GM18507 (cell line): ENCODE measurements around the gene ARHGAP21.

ENCODE experiments used
- DNase-seq: peaks from one replicate; pipeline ENCODE4 v3.0.0; 2011; ENCODE audit warnings: low read depth; ENCODE audit not compliant: insufficient read length; ENCODE audit errors: extremely low spot score
- FAIRE-seq: peaks from 2 replicates; lab custom pipeline; 2011; peaks lifted over from hg19 to GRCh38; lab: Jason Lieb, UNC

ARHGAP21 gene

DNA sequence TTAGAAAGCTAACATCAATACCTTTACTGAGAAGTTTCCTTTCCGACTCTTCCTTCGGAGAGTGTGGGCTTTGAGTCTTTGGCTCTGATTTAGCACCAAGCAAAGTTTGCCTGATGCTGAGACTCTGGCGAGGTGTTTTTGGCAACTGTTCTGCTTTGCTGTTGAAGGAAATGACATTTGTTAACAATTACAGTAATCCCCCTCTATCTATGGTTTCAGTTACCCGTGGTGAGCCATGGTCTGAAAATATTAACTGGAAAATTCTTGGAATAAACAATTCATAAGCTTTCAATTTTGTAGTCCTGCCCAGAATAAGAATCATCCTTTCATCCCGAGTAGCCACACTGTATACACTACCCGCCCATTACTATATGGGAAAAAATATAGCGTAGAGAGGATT, 126.3 kb downstream of the ARHGAP21 start:
- no peak for FAIRE-seq
- DNase-seq: no peak

DNA sequence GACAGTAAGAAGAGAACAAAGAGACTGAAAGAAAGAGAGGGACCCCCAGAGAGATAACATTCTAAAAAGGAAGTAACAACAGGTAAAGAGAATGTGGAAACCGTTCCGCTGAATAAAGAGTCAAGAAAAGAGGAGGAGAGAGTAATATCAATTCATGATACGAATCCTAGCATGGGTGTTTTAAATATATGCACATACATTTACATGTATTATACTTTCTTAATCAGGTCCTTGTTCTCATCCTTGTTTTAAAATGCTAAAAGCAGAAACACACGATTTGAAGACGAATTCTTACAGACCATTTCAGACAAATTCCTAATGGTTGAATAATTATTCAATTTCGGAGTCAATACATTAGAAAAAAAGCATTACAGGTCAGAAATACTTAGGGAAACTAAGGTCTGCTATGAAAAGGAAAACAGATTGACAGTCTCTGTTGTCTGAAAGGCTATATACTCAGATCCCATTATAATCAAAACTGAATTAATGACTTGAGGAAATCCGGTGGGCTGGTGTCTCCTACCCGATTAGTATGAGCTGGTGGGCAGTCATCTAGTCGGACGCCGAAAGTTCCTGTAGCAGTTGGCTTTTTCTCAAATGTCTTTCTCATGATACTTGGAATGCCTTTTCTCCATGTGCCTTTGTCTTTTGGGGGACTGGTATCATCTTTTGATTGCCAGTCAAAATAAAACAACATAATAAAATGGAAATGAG, 127.3 kb downstream of the ARHGAP21 start:
- DNase-seq (no peak), FAIRE-seq (no peak)

DNA sequence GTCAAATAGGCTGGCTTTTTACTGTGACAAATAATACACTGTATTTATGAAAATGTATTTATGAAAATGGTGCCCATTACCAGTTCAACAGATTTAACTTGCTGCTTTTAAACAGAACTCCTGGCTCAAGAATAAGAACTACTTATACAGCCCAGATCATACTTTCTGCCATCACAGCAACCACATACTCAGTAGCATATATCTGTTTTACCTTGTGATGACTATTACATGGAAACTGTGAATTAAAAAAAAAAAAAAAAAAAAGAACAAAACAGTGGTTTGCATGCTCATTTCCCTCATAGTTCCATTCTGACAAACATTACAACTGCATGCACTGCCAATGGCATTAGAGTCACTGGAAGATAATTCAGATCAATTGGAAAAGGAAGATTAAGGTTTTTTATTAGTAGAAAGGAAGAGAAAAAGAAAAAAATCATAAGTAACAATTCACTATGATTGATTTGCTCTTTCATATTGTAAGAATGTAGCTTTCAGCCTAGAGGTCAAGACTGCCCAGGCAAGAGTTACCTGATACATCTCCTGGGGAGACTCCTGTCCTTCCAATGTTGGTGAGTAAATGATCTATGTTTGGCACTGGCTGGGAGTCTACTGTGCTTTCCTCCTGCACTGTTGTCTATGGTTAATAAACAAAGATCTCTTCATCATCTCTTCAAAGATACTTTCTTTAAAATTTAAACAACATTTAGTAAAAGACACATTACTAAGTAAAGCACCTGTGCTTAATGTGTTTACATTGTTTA, 132.8 kb downstream of the ARHGAP21 start:
- no peak for FAIRE-seq
- DNase-seq: no peak

DNA sequence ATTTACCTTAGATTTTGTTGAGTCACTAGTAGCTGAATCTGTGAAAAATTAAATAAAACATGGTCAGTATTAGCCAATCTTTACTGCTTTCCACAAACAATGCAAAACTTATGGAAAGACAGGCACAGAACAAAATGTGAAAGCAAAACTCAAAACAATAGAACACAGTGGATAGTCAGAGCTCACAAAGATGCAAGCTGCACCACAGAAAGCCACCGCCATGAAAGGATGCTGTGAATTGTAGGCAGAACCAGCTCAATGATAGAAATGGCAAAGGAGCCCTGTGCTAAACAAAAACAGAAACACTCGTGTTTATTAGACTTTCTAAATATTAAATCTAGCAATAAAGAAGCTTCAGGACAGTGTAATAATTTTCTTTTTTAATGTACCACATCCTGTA, 134.4 kb downstream of the ARHGAP21 start:
- DNase-seq (no peak), FAIRE-seq (no peak)

DNA sequence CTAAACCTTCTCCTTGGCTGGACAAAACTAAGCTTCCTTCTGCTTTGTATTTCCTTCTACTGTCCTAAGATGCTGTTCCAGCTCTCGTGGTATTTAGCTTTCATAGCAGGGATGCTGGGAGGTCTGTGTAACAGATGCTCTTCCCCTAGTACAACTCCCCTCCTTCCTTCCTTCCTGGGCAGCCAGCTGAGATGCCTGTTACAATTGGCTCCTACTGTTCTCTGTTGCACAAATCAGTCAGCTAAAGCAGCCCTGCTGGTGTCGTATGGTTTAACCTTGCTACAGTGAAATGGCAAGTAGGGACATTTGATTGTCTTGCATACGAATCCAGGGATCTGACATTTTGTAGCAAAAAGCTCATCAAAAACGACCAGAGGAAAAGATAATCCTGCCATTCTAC, 143.8 kb downstream of the ARHGAP21 start:
- DNase-seq: no peak
- no peak for FAIRE-seq

DNA sequence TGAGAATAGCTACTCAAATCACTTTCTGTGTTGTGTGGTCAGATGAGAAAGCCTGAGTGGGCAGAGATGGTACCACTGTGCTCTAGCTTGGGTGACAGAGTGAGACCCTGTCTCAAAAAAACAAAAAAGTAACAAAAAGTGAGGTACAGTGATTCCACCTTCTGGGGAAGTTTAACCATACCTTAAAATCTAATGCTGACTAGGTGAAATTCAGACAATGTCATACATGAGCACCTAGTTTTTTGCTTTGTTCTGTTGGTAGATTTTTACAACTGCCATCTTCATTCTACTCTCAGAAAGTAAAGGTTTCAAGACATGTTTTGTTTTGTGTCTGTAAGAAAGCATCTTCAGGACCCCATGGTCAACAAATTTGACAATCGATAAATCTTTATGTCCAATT, 144.2 kb downstream of the ARHGAP21 start:
- no peak for DNase-seq
- FAIRE-seq: no peak

DNA sequence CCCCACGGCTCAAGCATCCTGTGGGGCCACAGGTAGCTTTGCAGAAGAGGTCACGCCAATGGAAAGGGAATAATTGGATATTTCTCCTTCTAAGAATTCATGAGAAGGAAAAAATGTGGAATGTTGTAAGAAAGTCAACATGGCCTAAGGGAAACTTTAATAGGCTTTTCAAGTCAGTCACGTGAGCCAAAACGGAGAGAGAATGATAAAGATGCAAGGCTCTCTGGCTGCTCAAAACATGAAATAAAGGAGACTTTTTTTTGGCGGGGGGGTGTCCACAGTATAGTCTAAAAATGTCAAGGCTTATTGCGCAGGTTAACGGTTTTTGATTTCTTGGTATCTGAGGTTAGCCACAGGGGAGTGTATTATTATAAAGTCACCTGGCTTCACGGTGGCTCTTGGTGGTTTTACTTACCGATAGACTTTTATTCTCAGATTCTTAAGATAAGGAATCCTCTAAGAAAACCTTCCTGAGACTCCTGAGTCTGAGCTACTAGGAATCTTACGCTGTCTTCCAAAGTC, 148.1 kb downstream of the ARHGAP21 start:
- FAIRE-seq: no peak
- no peak for DNase-seq

DNA sequence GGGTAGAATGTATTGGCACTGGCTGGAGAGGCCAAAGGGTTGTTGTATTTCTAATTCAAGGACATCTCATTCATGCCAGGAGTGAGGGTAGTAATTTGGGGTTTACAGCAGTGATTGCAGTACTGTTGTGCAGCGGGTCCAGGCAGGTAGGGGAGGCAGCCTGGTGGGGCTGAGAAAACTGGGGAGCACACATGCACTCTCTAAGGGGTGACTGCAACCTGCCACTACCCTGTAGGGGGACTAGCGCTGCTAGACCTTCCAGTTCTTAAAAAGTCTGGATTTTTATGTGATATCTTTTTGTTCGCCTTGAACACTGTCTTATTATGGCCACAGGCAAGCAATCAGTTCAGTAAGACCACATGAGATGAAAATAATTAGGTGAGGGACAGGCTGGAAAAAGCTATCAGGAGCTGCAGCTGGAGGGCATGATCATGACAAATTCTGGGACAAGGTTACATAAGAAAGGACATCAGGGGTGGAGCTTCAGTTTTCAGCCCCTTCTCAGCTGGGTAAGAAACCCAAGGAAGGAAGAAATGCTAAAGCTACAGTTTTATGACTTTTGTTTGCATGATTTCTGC, 149.0 kb downstream of the ARHGAP21 start:
- DNase-seq (no peak), FAIRE-seq (no peak)

DNA sequence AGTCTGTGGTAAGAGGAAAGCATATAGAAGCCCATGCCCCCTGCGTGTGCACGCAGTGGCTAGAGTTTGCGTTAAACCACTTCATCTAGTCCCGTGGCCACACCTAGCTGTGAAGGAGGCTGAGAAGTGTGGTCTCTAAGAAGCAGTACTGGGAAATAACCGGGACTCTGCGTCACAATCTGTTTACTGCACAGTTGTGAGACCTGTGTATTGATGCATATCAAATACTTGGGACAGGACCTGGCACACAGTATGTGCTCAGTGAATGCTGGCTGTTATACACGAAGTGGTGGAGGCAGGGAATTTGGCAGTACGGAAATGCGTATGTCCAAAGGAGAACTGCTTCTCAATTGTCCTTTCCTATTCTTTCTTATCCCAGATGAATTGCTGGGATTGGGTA, 149.5 kb downstream of the ARHGAP21 start:
- FAIRE-seq: no peak
- no peak for DNase-seq

DNA sequence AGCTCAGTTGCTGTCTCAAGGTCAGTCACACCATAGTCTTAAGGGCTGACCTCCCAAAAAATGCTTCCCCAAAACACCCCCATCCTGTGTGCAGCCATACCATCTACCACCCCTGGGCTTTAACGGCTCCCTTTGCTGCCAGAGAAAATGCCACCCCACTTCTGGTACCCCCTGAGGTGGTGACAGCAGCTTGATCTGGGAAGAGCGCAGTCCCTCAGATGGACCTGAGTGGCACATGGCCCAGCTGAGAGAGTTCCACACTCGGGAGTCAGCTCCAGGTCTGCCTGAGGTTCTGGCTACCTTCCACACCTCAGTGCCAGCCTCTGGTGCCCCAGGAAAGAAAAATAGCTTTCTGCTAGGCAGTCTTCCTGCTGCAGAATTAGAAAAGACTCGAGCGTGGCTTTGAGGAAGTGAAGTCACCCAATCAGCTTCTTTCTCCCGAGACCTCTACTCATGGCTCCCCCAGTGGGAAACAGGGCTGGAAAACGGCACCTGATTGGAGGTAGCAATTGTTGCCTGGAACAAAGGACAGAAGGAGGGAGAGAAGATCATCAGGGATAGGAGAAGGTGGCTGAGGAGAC, 151.7 kb downstream of the ARHGAP21 start:
- no peak for FAIRE-seq
- DNase-seq: no peak

DNA sequence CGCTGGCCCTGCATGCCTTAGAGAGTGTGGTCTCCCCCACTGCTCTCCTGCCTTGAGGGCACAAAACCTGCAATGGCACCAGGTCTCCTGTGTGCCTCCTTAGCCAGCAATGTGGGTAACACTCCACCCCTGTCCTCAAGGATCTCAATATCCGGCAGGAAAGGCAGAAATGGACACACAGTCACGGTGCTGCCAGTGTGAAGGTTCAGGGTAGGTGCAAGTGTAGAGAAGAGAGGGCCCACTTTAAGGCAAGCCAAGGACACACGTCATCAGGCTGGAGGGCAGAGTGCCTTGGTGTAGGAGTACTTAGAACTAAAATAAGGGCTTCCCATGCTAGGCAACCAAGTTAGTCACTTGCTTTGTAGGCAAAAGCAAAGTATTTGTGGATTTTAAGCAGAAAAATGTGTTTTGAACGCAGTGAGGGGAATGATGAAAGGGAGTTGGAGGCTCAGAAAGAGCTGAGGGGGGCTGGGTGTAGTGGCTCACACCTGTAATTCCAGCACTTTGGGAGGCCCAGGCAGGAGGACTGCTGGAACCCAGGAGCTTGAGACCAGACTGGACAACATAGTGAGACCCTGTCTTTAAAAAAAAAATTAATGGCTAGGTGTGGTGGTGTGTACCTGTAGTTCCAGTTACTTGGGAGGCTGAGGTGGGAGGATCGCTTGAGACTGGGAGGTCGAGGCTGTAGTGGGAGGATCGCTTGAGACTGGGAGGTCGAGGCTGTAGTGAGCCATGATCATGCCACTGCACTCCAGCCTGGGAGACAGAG, 152.8 kb downstream of the ARHGAP21 start:
- DNase-seq (no peak), FAIRE-seq (no peak)

DNA sequence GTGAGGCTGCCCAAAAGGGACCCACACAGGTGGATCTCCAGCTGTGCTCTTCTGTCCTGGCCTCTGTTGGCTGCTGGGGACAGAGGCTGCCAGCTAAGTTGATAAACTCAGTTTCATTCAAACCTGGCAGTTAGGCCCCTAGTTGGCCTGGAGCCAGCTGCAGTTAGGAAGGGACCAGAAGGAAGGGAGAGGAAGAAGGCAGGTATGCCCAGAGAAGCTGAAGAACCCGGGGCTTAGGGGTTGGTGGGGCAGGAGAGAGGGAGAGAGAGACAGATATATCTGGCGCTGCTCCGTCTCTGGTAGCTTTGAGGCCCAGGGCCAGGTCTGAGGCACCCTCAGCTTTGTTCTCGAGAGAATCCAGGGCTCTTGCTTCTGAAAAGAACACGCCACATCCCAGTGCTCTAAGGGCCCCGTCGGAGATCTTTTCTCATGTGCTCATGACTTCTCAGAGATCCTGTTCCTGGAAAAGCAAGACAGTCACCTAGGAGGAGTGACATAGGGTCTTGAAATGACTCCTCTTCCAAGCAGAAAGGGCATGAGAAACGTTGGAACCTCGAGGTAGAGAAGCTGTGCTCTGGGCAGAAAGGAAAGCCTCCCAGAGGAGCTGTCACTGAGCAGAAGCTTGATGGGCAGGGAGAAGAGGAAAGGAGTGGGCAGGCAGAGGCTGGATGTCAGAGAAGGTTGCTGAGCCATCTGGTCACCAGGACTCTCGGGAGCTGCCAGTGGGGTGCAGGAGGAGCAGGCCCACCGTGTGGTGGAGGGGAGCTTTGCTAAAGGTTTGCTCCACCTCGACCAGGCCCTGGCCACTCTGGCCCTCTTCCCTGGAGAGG, 153.6 kb downstream of the ARHGAP21 start:
- FAIRE-seq: no peak
- no peak for DNase-seq

DNA sequence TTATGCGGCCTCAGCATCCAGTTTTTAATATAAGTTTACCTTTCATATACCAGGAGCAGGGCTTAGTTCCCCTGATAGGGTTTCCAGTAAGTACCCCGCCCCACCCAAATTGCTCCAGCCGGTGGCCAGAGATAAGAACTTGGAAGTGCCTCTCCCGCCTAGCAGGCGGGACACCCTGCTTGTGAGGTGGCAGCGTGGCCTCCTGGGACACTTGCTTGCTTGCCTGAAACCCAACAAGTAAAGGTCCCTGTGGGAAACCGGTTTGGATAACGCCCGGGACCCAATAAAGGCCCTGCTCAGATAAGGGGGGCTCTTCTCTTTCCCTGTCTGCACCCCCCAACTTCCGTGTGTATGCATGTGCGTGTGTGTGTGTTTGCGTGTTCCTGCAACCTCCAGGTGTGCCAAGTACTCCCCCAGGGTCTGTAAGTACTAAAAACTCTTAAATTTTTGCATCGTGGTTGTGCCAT, 154.3 kb downstream of the ARHGAP21 start:
- DNase-seq (no peak), FAIRE-seq (no peak)

DNA sequence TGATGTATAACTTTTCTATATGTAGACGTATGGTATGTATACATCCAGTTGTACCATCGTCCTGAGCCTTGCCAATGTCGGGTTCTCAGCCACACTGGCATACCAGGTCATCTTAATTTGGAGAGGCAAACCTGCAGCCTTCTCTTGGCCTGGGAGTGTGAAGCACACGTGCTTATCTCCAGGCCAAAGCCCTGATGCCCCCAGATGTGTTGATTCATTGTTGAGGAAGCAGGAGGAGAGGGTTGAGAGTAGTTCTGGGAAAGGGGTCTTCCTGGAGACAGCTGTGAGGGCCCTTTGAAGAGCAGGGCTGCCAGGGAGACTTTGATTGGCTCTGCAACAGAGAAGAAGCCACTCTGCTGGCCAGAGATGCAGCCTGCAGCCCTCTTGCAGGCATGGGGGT, 155.6 kb downstream of the ARHGAP21 start:
- FAIRE-seq (no peak), DNase-seq (no peak)

DNA sequence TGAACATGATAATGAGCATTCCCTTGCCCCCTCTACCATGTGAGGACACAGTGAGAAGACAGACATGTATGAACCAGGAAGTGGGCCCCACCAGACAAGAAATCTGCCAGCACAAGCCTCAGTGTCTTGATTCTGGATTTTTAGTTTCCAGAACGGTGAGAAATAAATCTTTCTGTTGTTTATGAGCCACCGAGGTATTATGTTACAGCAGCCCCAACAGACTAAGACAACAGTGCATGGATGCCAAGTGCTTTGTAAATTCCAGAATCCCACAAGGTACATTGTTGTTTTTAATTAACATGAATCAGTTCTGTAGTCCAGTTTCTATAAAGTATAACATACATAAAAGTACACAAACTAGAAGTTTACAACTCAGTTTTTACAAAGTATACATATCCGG, 162.2 kb downstream of the ARHGAP21 start:
- FAIRE-seq (no peak), DNase-seq (no peak)

DNA sequence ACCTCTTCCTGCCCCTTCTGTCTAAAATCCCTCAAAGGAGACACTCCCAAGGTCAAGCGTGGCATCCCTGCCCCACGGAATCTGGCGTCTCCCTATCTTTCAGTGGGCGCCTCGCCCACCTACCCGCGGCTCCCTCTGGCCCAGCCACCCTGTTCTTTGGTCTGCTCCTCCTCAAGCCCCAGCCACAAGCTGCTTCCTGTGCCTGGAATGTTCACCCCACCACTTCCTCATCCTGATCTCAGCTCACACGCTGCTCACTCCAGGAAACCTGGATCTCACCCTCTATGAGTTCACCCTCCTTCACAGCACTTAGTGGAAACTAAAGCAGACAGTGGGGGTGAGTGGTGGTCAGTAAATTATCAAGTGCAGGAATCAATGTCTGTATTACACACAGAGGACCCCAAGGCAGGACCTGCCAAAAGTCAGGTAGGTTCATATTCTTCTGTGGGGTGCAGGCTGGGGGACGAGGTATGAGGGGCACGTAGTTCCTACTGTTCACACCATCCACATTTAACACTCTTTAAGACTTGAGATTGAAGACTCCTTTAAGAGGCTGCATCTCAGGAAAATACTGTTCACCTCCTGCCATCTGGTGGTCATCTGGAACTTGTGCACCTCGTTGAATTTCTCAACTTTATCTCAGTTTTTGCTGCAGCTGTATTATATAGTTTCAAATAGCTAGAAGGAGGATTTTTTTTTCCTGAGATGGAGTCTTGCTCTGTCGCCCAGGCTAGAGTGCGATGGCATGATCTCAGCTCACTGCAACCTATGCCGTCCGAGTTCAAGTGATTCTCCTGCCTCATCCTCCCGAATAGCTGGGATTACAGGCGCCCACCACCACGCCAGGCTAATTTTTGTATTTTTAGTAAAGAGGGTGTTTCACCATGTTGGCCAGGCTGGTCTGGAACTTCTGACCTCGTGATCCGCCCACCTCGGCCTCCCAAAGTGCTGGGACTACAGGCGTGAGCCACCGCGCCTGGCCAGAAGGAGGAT, 166.6 kb downstream of the ARHGAP21 start:
- peak; percentile 12 for DNase-seq
- peak; percentile 60 for FAIRE-seq

DNA sequence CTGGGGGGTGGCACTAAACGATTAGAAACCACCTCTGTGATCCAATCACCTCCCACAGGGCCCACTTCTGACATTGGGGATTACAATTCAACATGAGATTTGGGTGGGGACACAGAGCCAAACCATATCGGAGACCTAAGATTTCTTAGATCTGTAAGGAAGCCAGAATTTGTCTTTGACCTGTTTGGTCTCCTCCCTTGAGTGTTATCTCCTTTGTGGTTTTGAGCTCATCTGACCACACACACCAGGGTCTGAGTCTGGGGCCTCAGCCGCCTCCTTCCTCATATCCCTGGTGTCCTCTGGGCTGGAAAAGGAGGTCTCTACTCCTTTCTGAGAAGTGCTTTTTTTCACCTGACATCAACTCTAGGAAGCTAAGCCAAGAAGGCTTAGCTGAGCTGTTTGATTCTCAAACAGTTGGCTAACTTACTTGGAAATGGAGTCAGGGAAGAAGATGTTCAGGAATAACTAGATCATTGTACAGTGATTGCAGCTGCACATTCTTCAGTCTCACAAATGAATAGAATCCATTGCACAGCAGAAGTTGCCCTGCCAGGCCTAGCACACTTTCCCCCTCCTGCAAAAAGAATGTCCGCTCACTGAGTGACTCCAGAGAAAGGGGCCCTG, 167.4 kb downstream of the ARHGAP21 start:
- FAIRE-seq (no peak), DNase-seq (no peak)
